KMS-11 (cell line): ENCODE results near the gene BMS1.
"Not testable (repeated sequence)": the region's sequence is repeated elsewhere in the genome, so short reads cannot be mapped to it uniquely, and the experiment has no call there.

Source experiments
- H2AFZ ChIP-seq: fragments of 200-600 bp; sonication (generic); 2 replicates; pipeline ENCODE4 v1.6.1; 2016; ENCODE audit warnings: antibody characterized with exemption, mixed run types, low read depth
- H3K27ac ChIP-seq: fragments of 200-600 bp; sonication (generic); 2 replicates; pipeline ENCODE4 v1.6.1; 2016; ENCODE audit warnings: mild to moderate bottlenecking, mixed run types
- H3K27me3 ChIP-seq: fragments of 200-600 bp; sonication (generic); 2 replicates; pipeline ENCODE4 v1.6.1; 2017; ENCODE audit warnings: mild to moderate bottlenecking, low read depth, mixed run types, moderate library complexity; ENCODE audit not compliant: insufficient read depth
- H3K36me3 ChIP-seq: fragments of 200-600 bp; sonication (generic); 2 replicates; pipeline ENCODE4 v1.6.1; 2017; ENCODE audit warnings: mild to moderate bottlenecking, mixed run types; ENCODE audit not compliant: insufficient read depth
- H3K4me1 ChIP-seq: fragments of 200-600 bp; sonication (generic); 2 replicates; pipeline ENCODE4 v1.6.1; 2016; ENCODE audit warnings: mild to moderate bottlenecking, low read depth, mixed run types; ENCODE audit not compliant: poor library complexity, severe bottlenecking
- H3K4me2 ChIP-seq: fragments of 200-600 bp; sonication (generic); 2 replicates; pipeline ENCODE4 v1.7.0; 2016; ENCODE audit warnings: mild to moderate bottlenecking, mixed run types
- H3K4me3 ChIP-seq: fragments of 200-600 bp; sonication (generic); IDR thresholded peaks from 2 replicates; pipeline ENCODE4 v1.6.1; 2017; ENCODE audit warnings: low read depth, low read length, mixed read lengths; ENCODE audit not compliant: insufficient read depth
- H3K79me2 ChIP-seq: fragments of 200-600 bp; sonication (generic); 2 replicates; pipeline ENCODE4 v1.6.1; 2016; ENCODE audit warnings: low read depth, mixed run types; ENCODE audit not compliant: insufficient read depth
- H3K9ac ChIP-seq: fragments of 200-600 bp; sonication (generic); 2 replicates; pipeline ENCODE4 v1.6.1; 2016; ENCODE audit warnings: mild to moderate bottlenecking, mixed run types
- H4K20me1 ChIP-seq: fragments of 200-600 bp; sonication (generic); 2 replicates; pipeline ENCODE4 v1.6.1; 2016; ENCODE audit warnings: mild to moderate bottlenecking, mixed run types; ENCODE audit not compliant: insufficient read depth
- CTCF ChIP-seq: fragments of 200-600 bp; sonication (generic); conservative IDR thresholded peaks from 2 replicates; pipeline ENCODE4 v1.6.1; 2017; ENCODE audit warnings: low read depth, mild to moderate bottlenecking, antibody characterized with exemption, low read length, moderate library complexity, mixed read lengths

The BMS1 gene

DNA sequence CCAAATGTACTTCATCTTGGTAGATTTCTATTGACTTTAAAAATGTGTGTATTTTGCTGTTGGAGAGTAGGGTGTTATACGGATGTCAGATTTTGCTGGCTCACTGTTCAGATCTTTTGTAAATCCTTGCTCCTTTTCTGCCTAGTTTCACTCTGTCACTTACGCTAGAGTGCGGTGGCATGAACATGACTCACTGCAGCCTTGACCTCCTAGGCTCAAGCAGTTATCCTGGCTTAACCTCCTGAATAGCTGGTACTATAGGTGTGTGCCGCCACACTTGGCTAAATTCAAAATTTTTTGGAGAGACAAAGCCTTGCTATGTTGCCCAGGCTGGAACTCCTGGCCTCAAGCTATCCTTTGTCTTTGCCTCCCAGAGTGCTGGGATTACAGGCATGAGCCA, 29.4 kb downstream of the BMS1 start:
- Histone ChIP-seq H3K27me3 (no peaks in the 10 kb centered on the region), H2AFZ (no peak overlapping the region), H4K20me1 (no peaks in the 10 kb centered on the region), H3K9ac (no peak overlapping the region), H3K4me3 (no peak overlapping the region), H3K4me2 (no peak overlapping the region), H3K36me3 (no peaks in the 10 kb centered on the region; the same call in 1 of the 2 replicates), H3K79me2 (no peaks in the 10 kb centered on the region), H3K27ac (no peak overlapping the region), H3K4me1 (no peaks in the 10 kb centered on the region)
- no peak for TF ChIP-seq CTCF

DNA sequence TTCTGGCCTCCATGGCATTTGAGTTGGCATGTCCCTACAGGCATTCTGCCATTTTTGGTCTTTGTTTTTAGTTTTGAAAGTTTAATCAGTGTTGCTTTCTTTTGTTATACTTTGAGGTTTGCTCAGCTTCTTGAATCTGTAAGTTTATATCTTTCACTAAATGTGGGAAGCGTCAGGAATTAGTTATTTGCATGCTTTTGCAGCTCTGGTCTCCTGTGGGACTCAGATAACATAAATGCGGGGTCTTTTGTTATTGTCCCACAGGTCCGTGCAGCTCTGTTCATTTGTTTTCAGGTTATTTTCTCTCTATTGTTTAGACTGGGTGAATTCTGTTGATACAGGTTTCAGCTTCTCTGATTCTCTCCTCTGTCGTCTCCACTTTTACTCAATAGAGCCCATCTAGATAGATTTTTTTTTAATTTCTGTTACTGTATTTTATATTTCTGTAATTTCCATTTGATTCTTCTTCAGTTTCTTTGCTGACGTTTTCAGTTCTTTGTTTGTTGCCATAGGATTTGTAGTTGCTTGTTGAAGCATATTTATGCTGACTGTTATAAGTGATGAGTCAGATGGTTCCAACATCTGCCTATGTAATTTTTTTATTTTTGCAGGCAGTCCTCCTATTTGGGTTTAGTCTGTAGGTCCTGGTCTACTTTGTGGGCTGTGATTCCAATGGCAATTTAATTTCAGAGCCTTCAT, 31.5 kb downstream of the BMS1 start:
- H3K4me3 ChIP-seq, H4K20me1 ChIP-seq, H3K4me1 ChIP-seq, H3K27me3 ChIP-seq, H3K4me2 ChIP-seq, H3K27ac ChIP-seq, H2AFZ ChIP-seq, H3K36me3 ChIP-seq, H3K79me2 ChIP-seq, H3K9ac ChIP-seq: not testable (repeated sequence)

DNA sequence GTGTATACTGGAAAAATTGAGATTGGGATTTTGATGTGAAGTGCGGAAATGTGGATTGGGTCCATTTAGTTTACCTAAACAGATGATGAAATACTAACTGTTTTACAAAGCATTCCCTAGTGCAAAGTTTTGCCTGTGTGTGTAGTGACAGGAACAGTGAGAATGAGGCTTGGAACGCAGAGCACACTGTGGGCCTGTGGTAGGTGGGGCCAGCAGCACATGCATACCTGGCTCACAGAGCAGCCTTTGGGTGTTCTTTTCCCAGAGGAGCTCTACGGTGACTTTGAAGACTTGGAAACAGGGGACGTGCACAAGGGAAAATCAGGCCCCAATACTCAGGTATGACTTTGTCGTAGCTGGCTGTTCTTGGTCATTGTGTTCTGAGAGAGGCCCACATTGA, 33.7 kb downstream of the BMS1 start:
- H2AFZ ChIP-seq, H3K79me2 ChIP-seq, H3K9ac ChIP-seq, H3K4me2 ChIP-seq, H3K4me1 ChIP-seq, H4K20me1 ChIP-seq, H3K4me3 ChIP-seq, H3K36me3 ChIP-seq, H3K27ac ChIP-seq, H3K27me3 ChIP-seq: not testable (repeated sequence)

GRCh38 chr10:42816912-42817311, 34.3 kb downstream of the BMS1 start:
- Histone ChIP-seq H3K4me3 (no peak overlapping the region), H3K27me3 (no peaks in the 10 kb centered on the region), H3K27ac (no peak overlapping the region), H3K36me3 (no peaks in the 10 kb centered on the region), H3K4me1 (no peaks in the 10 kb centered on the region), H2AFZ (no peak overlapping the region), H4K20me1 (no peaks in the 10 kb centered on the region), H3K79me2 (no peaks in the 10 kb centered on the region), H3K4me2 (no peak overlapping the region), H3K9ac (no peak overlapping the region)
- no peak for TF ChIP-seq CTCF

DNA sequence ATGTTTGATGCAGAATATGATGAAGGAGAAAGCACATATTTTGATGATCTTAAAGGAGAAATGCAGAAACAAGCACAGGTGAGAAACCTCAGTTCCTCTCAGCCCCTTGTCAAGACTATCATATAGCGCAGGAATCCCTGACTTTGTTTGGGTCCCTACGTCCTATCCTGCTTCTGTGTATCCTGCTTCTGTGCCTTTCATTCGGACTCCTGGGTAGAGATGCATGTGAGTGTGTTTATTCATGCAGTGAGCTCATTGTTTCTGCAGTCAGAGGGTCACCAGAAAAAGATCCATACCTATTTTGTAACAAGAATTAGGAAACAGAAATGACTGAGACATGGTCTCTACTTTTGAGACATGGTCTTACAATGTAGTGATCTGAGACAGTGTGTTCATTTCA, 34.8 kb downstream of the BMS1 start:
- H3K4me2 ChIP-seq, H3K4me3 ChIP-seq, H2AFZ ChIP-seq, H3K4me1 ChIP-seq, H3K36me3 ChIP-seq, H3K9ac ChIP-seq, H3K27ac ChIP-seq, H4K20me1 ChIP-seq, H3K79me2 ChIP-seq, H3K27me3 ChIP-seq: not testable (repeated sequence)

GRCh38 chr10:42826759-42827158, 44.2 kb downstream of the BMS1 start:
- H3K9ac ChIP-seq, H3K4me3 ChIP-seq, H3K4me2 ChIP-seq, H2AFZ ChIP-seq, H3K79me2 ChIP-seq, H3K27ac ChIP-seq, H3K27me3 ChIP-seq, H4K20me1 ChIP-seq, H3K36me3 ChIP-seq, H3K4me1 ChIP-seq: not testable (repeated sequence)
